HG03558 (cell line): Measurements from ENCODE around the gene UMPS.

Experiments
- ATAC-seq: cut with Tn5 transposase; IDR thresholded peaks from one replicate; pipeline ENCODE4 v1.9.1; 2021; ENCODE audit warnings: moderate number of reproducible peaks; ENCODE audit not compliant: unreplicated experiment; ENCODE audit errors: extremely low read depth

The UMPS gene

DNA sequence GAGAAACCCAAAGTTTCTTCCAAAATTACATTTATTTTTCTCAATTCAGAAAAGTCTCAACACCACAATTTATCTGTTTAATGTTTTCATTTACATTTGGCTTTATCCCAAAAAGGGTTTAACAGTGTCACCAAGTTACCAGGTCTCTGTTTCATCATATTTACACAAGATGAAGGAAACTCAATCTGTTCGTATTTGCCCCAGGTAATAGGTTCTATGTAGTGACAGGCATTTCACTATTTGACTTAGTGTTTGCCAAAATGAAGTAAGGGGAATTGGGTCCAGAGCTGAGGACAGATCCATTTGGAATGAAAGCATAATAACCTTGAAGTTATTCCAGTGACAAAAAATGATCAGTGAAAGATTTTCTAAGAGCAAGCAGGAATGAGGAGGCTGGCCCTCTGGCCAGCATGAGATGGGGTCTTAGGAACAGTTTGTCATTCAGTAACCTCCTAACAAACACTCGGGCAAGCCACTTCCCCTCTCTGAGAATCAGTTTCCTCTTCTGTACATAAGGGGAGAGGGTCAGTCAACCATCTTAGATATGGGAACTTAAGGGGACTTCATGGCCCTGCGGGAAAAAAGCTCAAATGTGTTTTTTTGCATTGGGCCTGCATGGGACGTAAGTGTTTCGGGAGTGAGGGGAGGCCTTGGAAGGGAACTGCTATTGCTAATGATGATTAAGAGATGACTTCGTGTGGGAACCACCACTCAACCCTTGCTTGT, 31.8 kb downstream of the UMPS start:
- no peak for ATAC-seq

DNA sequence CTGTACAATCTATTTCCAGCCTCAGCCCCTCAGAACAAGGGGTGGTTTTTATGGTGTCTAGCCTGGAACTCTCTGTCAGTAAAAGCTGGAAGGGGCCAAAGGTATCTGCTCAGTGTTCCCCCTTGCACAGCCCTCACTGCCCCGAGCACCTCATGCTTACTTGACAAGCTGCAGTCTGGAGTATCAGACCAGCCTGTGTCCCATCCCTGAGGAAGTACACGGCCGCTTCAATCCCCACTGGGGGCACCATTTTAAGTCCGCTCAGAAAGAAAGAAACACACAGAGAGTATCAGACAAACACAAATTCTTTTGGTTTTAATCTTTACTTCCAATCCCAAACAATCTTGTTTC, 32.4 kb downstream of the UMPS start:
- ATAC-seq, result no peak

DNA sequence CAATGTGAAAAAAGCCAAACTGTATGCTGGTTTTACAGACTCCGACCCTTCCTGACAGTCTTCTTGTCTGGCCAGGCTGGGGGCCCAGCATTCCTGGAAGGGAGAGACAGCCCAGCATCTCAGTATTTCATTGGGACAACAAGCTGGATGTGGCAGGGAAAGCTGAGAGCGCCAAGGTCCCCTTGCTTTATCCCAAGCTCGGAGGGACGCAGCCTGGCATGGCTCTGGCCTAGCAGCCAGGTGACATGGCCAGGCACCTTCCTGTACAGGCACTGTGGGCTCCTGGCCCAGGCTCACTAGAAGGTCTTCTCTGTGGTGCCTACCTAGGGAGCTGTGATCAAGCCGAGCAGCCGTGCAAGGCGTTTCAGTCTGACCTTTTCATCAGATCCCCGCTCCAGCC, 33.0 kb downstream of the UMPS start:
- no peak for ATAC-seq

- no peak for ATAC-seq
Observed at GRCh38 chr3:124763644-124764358, 33.5 kb downstream of the UMPS start.

DNA sequence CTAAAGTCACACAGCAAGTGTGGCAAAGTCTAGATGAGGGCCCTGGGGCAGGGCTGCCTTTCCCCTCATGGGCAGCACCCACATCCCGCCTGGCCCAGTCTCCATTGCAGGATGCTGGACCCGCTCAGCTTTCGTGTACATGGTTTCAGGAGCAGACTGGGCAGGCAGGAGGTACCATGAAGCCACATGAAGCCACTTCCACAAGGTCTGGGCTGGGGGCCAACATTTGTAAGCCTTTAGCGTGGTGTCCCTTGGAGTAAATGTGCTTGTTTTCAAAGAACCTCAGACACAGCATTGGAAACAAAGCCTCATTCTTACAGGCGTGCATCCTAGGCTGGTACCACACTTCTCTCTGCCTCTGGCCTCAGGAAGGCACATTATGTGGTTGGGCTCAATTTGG, 34.5 kb downstream of the UMPS start:
- ATAC-seq, result no peak

- ATAC-seq, result no peak
Observed at GRCh38 chr3:124765197-124765840, 35.1 kb downstream of the UMPS start.

GRCh38 chr3:124766113-124767095, 36.2 kb downstream of the UMPS start:
- ATAC-seq, result no peak

DNA sequence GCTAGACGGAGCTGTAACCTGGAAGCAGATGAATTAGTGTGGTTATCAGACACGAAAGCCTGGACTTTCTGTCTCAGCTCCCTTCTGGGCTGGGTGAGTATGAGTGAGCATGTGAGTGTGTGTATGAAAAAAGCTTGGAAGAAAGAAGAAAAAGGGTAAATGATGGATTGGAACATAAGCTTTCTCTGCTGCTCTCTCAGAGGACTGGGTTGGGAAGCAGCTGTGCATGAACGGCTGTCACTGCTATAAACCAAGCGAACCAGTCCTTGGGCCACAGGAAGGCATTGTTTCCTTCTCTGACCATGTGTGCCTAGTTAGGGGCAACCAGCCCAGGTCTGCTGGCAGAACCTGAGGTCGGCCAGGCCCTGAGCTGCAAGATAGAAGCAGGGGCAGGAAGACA, 37.0 kb downstream of the UMPS start:
- ATAC-seq, result no peak

DNA sequence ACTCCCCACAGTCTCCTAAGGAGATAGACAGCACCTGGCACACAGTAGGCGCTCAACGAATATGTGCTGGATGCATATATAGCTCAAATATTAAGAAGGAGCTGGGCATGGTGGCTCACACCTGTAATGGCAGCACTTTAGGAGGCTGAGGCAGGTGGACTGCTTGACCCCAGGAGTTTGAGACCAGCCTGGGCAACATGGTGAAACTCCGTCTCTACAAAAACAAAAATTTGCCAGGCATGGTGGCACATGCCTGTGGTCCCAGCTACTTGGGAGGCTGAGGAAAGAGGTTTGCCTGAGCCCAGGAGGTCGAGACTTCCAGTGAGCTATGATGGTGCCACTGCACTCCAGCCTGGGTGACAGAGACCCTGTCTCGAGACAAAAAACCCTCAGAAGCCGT, 37.4 kb downstream of the UMPS start:
- no peak for ATAC-seq

- ATAC-seq, result no peak
Observed at GRCh38 chr3:124768812-124769211, 38.6 kb downstream of the UMPS start.

GRCh38 chr3:124769462-124769861, 39.2 kb downstream of the UMPS start:
- no peak for ATAC-seq

DNA sequence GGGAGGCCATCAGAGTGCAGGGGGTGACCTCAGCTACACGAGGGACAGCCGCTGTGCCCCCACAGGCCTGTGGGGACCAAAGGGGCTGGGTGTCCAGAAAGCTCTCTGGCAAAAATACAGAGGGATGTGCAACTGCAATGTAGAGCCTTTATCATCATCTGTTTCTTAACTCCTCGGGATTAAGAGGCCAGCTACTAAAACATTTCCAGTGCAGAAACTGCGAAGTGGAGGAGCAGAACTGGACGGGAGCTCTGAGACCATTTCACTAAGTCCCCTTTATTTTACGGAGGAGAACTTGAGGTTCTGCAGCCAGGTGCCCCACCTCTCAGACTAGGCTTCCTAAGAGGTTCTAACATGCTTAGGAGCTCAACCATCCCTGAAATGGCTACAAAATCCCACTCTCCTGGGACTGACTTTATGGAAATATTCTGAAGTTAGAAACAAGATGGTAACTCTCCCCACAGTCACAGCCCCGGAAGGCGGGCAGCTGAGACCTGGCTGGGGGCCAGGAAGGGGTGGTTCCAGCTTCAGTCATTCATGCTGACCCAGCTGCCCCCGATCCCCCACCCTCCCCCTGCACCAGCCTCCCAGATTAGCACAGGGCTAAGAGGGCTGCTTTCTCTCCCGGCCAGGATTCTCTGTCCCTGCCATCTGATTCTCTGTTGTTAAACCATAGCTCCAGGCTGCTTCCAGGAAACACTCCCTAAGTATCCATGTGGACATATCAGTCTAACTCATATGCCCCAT, 40.3 kb downstream of the UMPS start:
- no peak for ATAC-seq

GRCh38 chr3:124771083-124771445, 40.8 kb downstream of the UMPS start:
- ATAC-seq, result no peak

- ATAC-seq, result no peak
Observed at GRCh38 chr3:124772081-124772831, 42.0 kb downstream of the UMPS start.

DNA sequence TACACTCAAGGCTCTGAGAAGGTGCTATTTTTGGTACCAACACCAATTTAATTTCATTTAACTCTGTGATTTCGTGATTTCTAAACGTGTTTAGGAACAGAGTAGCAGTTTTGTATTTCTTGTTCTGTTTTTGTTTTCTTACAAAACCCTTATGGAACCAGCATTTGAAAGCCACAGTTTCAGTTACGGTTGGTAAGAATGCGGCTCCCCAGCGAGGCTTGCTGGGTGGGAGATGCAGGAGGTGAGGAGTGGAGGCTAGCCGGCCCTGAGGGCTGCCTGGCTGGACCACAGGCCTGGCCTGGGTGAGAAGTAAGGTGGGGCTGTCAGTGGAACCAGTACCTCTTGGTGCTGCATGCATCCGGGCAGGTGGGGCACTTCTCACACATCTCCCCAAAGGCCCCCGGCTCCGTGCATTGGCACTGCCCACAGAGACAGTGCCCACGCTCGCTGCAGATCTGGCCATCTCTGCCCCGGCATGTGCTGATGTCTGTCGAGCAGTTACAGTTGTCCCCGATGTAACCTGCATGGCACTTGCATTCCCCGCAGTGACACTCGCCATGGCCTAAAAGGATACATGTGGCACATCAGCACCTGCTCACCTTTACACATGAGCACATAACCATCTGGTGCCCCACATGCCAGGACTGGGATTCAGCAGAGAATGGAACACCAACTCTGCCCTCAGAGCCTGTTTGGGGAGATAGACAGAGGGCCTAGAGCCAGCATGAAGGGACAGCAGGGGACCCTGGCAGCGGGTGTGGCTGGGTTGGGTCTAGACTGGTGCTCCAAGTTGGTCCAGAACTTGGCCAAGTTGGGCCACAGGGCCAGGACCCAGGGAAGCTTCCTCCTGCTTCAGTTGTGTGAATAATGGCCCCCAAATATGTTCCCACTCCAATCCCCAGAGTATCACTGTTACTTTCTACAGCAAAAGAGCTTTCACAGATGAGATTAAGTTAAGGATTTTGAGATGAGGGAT, 43.4 kb downstream of the UMPS start:
- no peak for ATAC-seq

DNA sequence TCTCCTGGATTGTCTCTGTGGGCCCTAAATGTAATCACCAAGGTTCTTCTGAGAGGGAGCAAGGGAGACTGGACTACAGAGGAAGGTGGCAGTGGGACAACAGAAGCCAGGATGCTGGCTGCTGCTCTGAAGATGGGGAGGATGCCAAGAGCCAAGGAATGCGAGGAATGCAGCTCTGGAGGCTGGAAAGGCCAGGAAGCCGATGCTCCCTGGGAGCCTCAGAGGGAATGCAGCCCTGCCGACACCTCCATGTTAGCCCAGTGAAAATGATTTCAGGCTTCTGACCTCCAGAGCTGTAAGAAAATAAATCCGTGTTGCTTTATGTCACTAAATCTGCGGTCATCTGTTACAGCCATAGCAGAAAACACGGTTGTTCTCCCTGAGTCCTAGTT, 44.1 kb downstream of the UMPS start:
- ATAC-seq, result no peak

GRCh38 chr3:124774841-124775402, 44.7 kb downstream of the UMPS start:
- ATAC-seq, result no peak

DNA sequence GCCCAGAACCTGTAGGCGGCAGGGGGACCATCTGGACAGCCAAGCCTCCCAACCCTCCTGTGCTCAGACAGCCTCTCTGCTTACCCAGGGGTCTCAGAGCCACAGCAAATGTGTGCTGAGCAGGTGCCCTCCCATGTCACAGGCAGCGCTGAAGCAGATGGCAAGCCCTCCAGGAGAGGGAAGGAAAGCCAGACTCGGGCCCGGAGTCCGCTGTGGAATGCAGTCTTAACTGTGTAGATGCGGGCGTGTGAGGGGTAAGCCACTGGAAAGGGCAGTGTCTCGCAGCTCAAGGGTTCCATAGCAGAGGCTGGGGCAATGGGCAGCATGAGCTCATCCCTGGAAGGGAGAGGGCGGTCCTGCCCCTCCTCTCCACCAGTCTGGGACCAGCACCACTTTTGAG, 45.6 kb downstream of the UMPS start:
- no peak for ATAC-seq
